ENCODE data around the gene MGAT2. TPM values are rescaled to one million over a fixed set of nuclear protein-coding genes. Genes with fewer than 3 reads are reported as not detected.

Gene MGAT2
- total and polyA plus RNA-seq, 9 of the 15 experiments (the other 6 are each of a cell fraction or from before 2014, with no cell fraction given), result 0.03 to 33.3 (median 24.6) TPM; not detected in 1

DNA sequence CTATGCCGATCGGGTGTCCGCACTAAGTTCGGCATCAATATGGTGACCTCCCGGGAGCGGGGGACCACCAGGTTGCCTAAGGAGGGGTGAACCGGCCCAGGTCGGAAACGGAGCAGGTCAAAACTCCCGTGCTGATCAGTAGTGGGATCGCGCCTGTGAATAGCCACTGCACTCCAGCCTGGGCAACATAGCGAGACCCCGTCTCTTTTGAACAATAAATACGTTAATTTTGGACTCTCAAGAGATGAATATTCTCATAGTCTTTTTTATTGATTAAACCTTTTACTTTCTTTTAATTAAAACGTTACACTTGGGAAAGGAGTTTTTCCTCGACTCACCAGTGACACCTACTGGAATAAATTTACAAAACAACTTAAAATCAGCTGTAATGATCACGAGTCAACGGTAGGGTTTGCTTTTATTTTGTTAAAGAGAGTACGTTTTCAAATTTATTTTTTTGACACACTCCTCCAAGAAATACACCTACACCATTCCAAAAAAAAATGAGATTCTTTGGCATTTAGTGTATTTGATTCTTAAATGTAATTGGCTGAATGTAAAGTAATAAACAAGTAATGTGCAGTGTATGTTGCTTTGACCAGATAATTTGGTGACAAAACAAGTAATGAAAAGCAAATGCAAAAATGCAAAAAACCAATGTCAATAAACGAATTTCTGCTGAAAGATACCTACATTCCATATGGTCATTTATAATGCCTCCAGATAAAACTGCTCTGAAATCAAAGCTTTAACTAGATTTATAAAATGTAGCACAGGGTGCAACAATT is 33.7 kb upstream of the MGAT2 start (continued):
- TF ChIP-seq, protein P1, sequence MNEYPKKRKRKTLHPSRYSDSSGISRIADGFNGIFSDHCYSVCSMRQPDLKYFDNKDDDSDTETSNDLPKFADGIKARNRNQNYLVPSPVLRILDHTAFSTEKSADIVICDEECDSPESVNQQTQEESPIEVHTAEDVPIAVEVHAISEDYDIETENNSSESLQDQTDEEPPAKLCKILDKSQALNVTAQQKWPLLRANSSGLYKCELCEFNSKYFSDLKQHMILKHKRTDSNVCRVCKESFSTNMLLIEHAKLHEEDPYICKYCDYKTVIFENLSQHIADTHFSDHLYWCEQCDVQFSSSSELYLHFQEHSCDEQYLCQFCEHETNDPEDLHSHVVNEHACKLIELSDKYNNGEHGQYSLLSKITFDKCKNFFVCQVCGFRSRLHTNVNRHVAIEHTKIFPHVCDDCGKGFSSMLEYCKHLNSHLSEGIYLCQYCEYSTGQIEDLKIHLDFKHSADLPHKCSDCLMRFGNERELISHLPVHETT (CRISPR knock-in tag; conservative IDR thresholded peaks at IDR 0.05 in 1 of 2, IDR thresholded peaks at IDR 0.05 in 1 of 2), result peak in 1 of 2 experiments; percentile 48; a peak in 1 of 4 replicates
- TF ChIP-seq SPI1 (IDR thresholded peaks at IDR 0.05; ENCODE audit: borderline replicate concordance, low read depth, low read length), result no peak
- TF ChIP-seq, protein P2, sequence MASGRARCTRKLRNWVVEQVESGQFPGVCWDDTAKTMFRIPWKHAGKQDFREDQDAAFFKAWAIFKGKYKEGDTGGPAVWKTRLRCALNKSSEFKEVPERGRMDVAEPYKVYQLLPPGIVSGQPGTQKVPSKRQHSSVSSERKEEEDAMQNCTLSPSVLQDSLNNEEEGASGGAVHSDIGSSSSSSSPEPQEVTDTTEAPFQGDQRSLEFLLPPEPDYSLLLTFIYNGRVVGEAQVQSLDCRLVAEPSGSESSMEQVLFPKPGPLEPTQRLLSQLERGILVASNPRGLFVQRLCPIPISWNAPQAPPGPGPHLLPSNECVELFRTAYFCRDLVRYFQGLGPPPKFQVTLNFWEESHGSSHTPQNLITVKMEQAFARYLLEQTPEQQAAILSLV (tag; IDR thresholded peaks at IDR 0.05), result no peak
- peak; percentile 25; the same call in 1 of the 2 replicates for TF ChIP-seq ZFX (CRISPR knock-in tag; IDR thresholded peaks at IDR 0.05)
- TF ChIP-seq TRIM24 (IDR thresholded peaks at IDR 0.05), result peak in 1 of 2 experiments; percentile 61; a peak in 1 of 4 replicates
- TF ChIP-seq BDP1 (IDR thresholded peaks at IDR 0.05; ENCODE audit: insufficient read depth, insufficient read length), result no peak
- peak; percentile 39; the same call in 1 of the 2 replicates for TF ChIP-seq GABPA (tag; conservative IDR thresholded peaks at IDR 0.05; ENCODE audit: low read depth)
- TF ChIP-seq, protein P3, sequence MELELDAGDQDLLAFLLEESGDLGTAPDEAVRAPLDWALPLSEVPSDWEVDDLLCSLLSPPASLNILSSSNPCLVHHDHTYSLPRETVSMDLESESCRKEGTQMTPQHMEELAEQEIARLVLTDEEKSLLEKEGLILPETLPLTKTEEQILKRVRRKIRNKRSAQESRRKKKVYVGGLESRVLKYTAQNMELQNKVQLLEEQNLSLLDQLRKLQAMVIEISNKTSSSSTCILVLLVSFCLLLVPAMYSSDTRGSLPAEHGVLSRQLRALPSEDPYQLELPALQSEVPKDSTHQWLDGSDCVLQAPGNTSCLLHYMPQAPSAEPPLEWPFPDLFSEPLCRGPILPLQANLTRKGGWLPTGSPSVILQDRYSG (tag; conservative IDR thresholded peaks at IDR 0.05; ENCODE audit: low read depth), result 0 out of 2 replicates have a peak, but pooled peaks have one; percentile 5
- TF ChIP-seq SRSF9 (IDR thresholded peaks at IDR 0.05; ENCODE audit: borderline replicate concordance, low read depth, low read length), result no peak
- no peak for TF ChIP-seq ZNF316 (IDR thresholded peaks at IDR 0.05)
- TF ChIP-seq ARID2 (IDR thresholded peaks at IDR 0.05), result no peak
- no peak for TF ChIP-seq TAF1 (IDR thresholded peaks at IDR 0.05; ENCODE audit: control insufficient read depth, extremely low read depth, insufficient read depth, low read length, severe bottlenecking)
- TF ChIP-seq SMARCA5 (IDR thresholded peaks at IDR 0.05), result peak; percentile 90; the same call in 1 of the 2 replicates
- TF ChIP-seq KDM1A (IDR thresholded peaks at IDR 0.05), result peak; percentile 39 to 72; a peak in 3 of 4 replicates
- TF ChIP-seq DNMT1 (IDR thresholded peaks at IDR 0.05), result no peak
- TF ChIP-seq POLR2H (tag; IDR thresholded peaks at IDR 0.05; ENCODE audit: low read depth), result peak; percentile 99
- peak; percentile 5; the same call in 1 of the 2 replicates for TF ChIP-seq BHLHE40 (IDR thresholded peaks at IDR 0.05; ENCODE audit: low read length)
- TF ChIP-seq ELF4 (CRISPR knock-in tag; IDR thresholded peaks at IDR 0.05), result no peak
- peak; percentile 97 for TF ChIP-seq ADNP (tag; IDR thresholded peaks at IDR 0.05)
- TF ChIP-seq NELFE (IDR thresholded peaks at IDR 0.05; ENCODE audit: insufficient read depth, insufficient read length), result no peak
- peak; percentile 39; the same call in 1 of the 2 replicates for TF ChIP-seq TOE1 (IDR thresholded peaks at IDR 0.05; ENCODE audit: borderline replicate concordance)
- TF ChIP-seq TOE1 (CRISPR knock-in tag; IDR thresholded peaks at IDR 0.05; ENCODE audit: borderline replicate concordance, low read depth), result no peak

Data from K562 (cell line).